ENCODE measurements around the gene TRIM22. TPM values are rescaled to one million over a fixed set of nuclear protein-coding genes. Genes with fewer than 3 reads are reported as not detected.
"Not testable (repeated sequence)": the region's sequence is repeated elsewhere in the genome, so short reads cannot be mapped to it uniquely, and the experiment has no call there.

TRIM22 gene
- total RNA-seq, 1 donor from 2014 or later = 224 TPM

DNA sequence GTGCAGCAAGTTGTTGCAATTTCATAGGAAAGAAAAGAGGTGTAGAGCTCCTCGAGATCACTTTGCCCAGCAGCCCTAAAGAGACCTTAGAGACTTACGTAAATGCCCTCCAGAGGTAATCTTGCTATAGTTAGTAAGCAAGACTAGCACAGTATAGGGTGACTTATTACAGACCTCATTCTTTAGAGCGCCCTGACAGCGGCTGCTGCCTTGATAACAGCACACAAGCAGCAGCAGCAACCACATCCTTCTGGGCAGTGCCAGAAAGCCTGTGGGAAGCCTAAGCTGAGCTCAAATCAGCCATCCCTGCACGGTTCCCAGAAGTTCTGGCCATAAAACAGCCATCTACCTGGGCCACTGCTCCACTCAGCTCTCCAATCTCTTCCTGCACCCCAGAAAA, 24.1 kb downstream of the TRIM22 start:
- DNase-seq = no peak
- H3K4me1 ChIP-seq = no peaks in the 10 kb centered on the region
- no peak overlapping the region for H3K4me3 ChIP-seq
- no peak overlapping the region for H3K27ac ChIP-seq
- TF ChIP-seq, protein P1, sequence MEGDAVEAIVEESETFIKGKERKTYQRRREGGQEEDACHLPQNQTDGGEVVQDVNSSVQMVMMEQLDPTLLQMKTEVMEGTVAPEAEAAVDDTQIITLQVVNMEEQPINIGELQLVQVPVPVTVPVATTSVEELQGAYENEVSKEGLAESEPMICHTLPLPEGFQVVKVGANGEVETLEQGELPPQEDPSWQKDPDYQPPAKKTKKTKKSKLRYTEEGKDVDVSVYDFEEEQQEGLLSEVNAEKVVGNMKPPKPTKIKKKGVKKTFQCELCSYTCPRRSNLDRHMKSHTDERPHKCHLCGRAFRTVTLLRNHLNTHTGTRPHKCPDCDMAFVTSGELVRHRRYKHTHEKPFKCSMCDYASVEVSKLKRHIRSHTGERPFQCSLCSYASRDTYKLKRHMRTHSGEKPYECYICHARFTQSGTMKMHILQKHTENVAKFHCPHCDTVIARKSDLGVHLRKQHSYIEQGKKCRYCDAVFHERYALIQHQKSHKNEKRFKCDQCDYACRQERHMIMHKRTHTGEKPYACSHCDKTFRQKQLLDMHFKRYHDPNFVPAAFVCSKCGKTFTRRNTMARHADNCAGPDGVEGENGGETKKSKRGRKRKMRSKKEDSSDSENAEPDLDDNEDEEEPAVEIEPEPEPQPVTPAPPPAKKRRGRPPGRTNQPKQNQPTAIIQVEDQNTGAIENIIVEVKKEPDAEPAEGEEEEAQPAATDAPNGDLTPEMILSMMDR (IDR thresholded peaks at IDR 0.05) = no peak
- no peaks in the 10 kb centered on the region for H3K27me3 ChIP-seq (ENCODE audit: low read depth)
- H3K36me3 ChIP-seq = peaks cover 32% of the 10 kb centered on the region
- intact Hi-C loops (cut with DNase I) = no loop called here
- no peak for ATAC-seq
- H3K9me3 ChIP-seq = no peaks in the 10 kb centered on the region

DNA sequence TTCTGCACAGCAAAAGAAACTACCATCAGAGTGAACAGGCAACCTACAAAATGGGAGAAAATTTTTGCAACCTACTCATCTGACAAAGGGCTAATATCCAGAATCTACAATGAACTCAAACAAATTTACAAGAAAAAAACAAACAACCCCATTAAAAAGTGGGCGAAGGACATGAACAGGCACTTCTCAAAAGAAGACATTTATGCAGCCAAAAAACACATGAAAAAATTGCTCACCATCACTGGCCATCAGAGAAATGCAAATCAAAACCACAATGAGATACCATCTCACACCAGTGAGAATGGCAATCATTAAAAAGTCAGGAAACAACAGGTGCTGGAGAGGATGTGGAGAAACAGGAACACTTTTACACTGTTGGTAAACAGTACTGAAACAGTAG, 26.9 kb downstream of the TRIM22 start:
- H3K9me3 ChIP-seq; intact Hi-C loops (cut with DNase I); H3K27me3 ChIP-seq (ENCODE audit: low read depth); H3K27ac ChIP-seq; H3K4me1 ChIP-seq; H3K36me3 ChIP-seq; DNase-seq; H3K4me3 ChIP-seq; ATAC-seq: not testable (repeated sequence)

DNA sequence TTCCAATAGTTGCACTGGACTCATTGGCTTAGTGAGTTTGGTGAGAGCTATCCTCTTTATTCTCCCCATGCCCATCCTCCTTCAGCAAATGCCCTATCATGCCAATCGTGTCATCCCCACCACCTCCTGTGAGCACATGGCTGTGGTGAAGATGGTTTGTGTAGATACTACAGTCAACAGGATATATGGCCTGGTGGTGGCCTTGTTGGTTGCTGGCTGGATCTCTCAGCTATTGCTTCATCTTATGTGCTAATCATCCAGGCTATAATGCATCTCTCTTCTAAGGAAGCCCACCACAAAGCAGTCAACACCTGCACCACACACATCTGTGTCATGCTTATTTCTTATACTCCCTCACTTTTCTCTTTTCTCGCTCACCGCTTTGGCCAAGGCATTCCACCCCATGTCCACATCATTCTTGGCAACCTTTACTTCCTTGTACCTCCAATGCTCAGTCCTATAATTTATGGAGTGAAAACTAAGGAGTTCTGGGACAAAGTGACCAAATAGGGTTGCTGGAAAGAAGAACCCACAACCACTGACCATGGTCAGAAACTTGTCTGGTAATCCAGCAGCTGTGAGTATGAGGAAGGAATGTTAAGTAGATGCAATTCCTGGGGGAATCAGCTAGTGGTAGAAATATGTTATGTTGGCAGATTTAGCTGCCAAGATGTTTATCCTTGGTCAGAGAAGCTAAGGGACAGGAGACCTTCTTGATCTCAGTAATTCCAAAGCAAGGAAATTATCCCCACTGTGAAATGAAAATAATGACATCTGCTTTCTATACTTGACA, 30.3 kb downstream of the TRIM22 start:
- Histone ChIP-seq H3K36me3 (no peaks in the 10 kb centered on the region), H3K27me3 (ENCODE audit: low read depth) (no peaks in the 10 kb centered on the region), H3K27ac (no peak overlapping the region), H3K4me3 (no peak overlapping the region), H3K9me3 (no peaks in the 10 kb centered on the region), H3K4me1 (no peaks in the 10 kb centered on the region)
- DNase-seq = no peak
- intact Hi-C loops (cut with DNase I) = no loop called here
- TF ChIP-seq, protein P1 (IDR thresholded peaks at IDR 0.05) = no peak
- ATAC-seq = no peak

DNA sequence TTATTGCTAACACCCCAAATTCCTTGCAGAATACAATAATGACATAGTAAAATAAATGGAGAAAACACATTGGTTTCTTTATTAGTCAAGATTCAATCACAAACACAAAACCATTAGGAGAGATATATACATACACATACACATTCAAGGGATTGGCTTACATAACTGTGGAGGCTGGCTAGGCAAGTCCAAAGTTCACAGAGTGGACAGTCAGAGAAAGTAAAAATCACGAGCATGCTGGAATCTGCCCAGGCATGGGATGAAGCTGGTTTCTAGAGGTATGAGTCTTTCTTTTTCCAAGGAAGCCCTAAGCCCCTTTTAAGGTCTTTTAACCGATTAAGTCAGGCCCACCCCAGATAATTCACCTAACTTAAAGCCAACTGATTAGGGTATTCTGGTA, 33.0 kb downstream of the TRIM22 start:
- Histone ChIP-seq H3K9me3 (no peaks in the 10 kb centered on the region), H3K4me3 (no peak overlapping the region), H3K36me3 (no peaks in the 10 kb centered on the region), H3K27me3 (ENCODE audit: low read depth) (no peaks in the 10 kb centered on the region), H3K4me1 (no peaks in the 10 kb centered on the region), H3K27ac (no peak overlapping the region)
- ATAC-seq = no peak
- TF ChIP-seq, protein P1 (IDR thresholded peaks at IDR 0.05) = no peak
- DNase-seq = no peak
- intact Hi-C loops (cut with DNase I) = no loop called here

DNA sequence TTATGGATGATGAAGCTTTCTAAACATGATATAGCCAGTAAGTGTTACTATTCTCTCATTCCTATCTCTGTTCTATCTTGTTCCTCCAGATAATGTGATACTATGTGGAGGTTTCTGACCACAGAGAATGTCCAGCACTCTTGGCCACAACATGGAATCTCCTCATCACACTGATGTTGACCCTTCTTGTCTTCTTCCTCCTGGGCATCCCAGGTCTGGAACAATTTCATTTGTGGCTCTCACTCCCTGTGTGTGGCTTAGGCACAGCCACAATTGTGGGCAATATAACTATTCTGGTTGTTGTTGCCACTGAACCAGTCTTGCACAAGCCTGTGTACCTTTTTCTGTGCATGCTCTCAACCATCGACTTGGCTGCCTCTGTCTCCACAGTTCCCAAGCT, 36.8 kb downstream of the TRIM22 start:
- ATAC-seq (no peak), DNase-seq (no peak)
- TF ChIP-seq, protein P1 (IDR thresholded peaks at IDR 0.05) = no peak
- no peaks in the 10 kb centered on the region for H3K36me3 ChIP-seq
- H3K9me3 ChIP-seq = no peaks in the 10 kb centered on the region
- intact Hi-C loops (cut with DNase I) = no loop called here
- no peak overlapping the region for H3K27ac ChIP-seq
- no peak overlapping the region for H3K4me3 ChIP-seq
- no peaks in the 10 kb centered on the region for H3K4me1 ChIP-seq
- H3K27me3 ChIP-seq (ENCODE audit: low read depth) = no peaks in the 10 kb centered on the region

DNA sequence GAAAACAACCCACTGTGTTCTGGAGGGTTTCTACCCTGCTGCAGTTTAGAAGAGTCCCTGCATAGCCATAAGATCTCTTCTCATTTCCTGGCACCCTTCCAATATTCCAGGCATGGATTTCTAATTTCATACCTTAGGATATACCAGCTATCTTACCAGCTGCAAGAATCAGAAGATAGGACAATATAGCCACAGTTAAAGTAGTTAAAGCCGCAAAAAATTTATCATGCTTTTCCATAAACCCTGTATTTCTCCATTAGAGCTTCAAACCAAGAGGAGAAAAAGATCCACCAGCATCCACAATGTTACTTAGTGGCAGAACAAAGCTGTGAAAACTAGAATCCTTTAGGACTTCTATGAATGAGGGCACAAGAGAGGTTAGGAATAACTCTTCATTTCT, 38.1 kb downstream of the TRIM22 start:
- ATAC-seq = no peak
- no peaks in the 10 kb centered on the region for H3K4me1 ChIP-seq
- intact Hi-C loops (cut with DNase I) = no loop called here

More for the DNA sequence above, 38.1 kb downstream of the TRIM22 start:
- no peaks in the 10 kb centered on the region for H3K36me3 ChIP-seq
- no peak overlapping the region for H3K4me3 ChIP-seq
- H3K27me3 ChIP-seq (ENCODE audit: low read depth) = no peaks in the 10 kb centered on the region
- no peaks in the 10 kb centered on the region for H3K9me3 ChIP-seq
- no peak overlapping the region for H3K27ac ChIP-seq
- TF ChIP-seq, protein P1 (IDR thresholded peaks at IDR 0.05) = no peak
- DNase-seq = no peak

Data from lower lobe of right lung (tissue), 2 donors.